Progenitor cell of endocrine pancreas (in vitro differentiated cells): ENCODE results near the gene SIAH1. TPM values are rescaled to one million over a fixed set of nuclear protein-coding genes. Genes with fewer than 3 reads are reported as not detected.

ENCODE experiments used
- DNase-seq: peaks from one replicate; pipeline ENCODE4 v3.0.0; 2021; ENCODE audit warnings: low spot score; ENCODE audit not compliant: unreplicated experiment
- H3K27ac Mint-ChIP-seq: 2 replicates; pipeline ENCODE4 v1.8.0; 2021; ENCODE audit warnings: mild to moderate bottlenecking, moderate library complexity, mixed read lengths
- H3K27me3 Mint-ChIP-seq: 2 replicates; pipeline ENCODE4 v1.8.0; 2021; ENCODE audit warnings: mixed read lengths
- H3K36me3 Mint-ChIP-seq: 2 replicates; pipeline ENCODE4 v1.8.0; 2022; ENCODE audit warnings: mixed read lengths; ENCODE audit not compliant: insufficient read depth
- H3K4me1 Mint-ChIP-seq: 2 replicates; pipeline ENCODE4 v1.8.0; 2021; ENCODE audit warnings: low read depth, mixed read lengths
- H3K4me3 Mint-ChIP-seq: 2 replicates; pipeline ENCODE4 v1.8.0; 2021; ENCODE audit warnings: low read depth, mild to moderate bottlenecking, moderate library complexity, mixed read lengths
- H3K9me3 Mint-ChIP-seq: 2 replicates; pipeline ENCODE4 v1.8.0; 2021; ENCODE audit warnings: low read depth, mixed read lengths
- CTCF ChIP-seq: fragments of 200-600 bp; sonication (generic); IDR thresholded peaks from one replicate; pipeline ENCODE4 v1.5.0; 2021; ENCODE audit warnings: antibody characterized with exemption, mild to moderate bottlenecking; ENCODE audit not compliant: unreplicated experiment
- total RNA-seq: library from RNA; stranded (reverse); gene quantifications from 2 replicates; pipeline ENCODE4 v1.2.1, GENCODE V29; 2021

Gene SIAH1
- total RNA-seq, 1 donor from 2014 or later, result 40.5 TPM

- DNase-seq, result no peak
- Mint-ChIP-seq H3K9me3 (no peaks in the 10 kb centered on the region), H3K27me3 (no peaks in the 10 kb centered on the region), H3K36me3 (peaks cover 21% of the 10 kb centered on the region), H3K27ac (no peak overlapping the region), H3K4me3 (no peak overlapping the region), H3K4me1 (peaks cover 2% of the 10 kb centered on the region)
- no peak for TF ChIP-seq CTCF
Measured at GRCh38 chr16:48347980-48348379, 37.2 kb downstream of the SIAH1 start.

GRCh38 chr16:48347191-48347865 is 37.9 kb downstream of the SIAH1 start:
- Mint-ChIP-seq H3K9me3 (no peaks in the 10 kb centered on the region), H3K27ac (no peak overlapping the region), H3K27me3 (no peaks in the 10 kb centered on the region), H3K4me1 (peaks cover 2% of the 10 kb centered on the region), H3K36me3 (peaks cover 21% of the 10 kb centered on the region), H3K4me3 (no peak overlapping the region)
- no peak for TF ChIP-seq CTCF
- no peak for DNase-seq

- H3K27me3 Mint-ChIP-seq, result no peaks in the 10 kb centered on the region
- no peak overlapping the region for H3K4me3 Mint-ChIP-seq
- H3K36me3 Mint-ChIP-seq, result peaks cover 14% of the 10 kb centered on the region
Measured at GRCh38 chr16:48342591-48342990, 42.6 kb downstream of the SIAH1 start.

GRCh38 chr16:48340054-48340453 is 45.2 kb downstream of the SIAH1 start:
- no peak for TF ChIP-seq CTCF
- Mint-ChIP-seq H3K27ac (no peak overlapping the region), H3K27me3 (no peaks in the 10 kb centered on the region), H3K36me3 (peaks cover 22% of the 10 kb centered on the region), H3K4me3 (no peak overlapping the region), H3K9me3 (no peaks in the 10 kb centered on the region), H3K4me1 (peaks cover 2% of the 10 kb centered on the region)
- DNase-seq, result no peak

More at GRCh38 chr16:48342591-48342990, 42.6 kb downstream of the SIAH1 start:
- TF ChIP-seq CTCF, result no peak
- no peak for DNase-seq
- Mint-ChIP-seq H3K9me3 (no peaks in the 10 kb centered on the region), H3K27ac (no peak overlapping the region), H3K4me1 (peaks cover 2% of the 10 kb centered on the region)

GRCh38 chr16:48335961-48336360 is 49.3 kb downstream of the SIAH1 start:
- Mint-ChIP-seq H3K4me1 (peaks cover 11% of the 10 kb centered on the region), H3K4me3 (no peak overlapping the region), H3K27me3 (no peaks in the 10 kb centered on the region), H3K36me3 (peaks cover 23% of the 10 kb centered on the region), H3K9me3 (no peaks in the 10 kb centered on the region), H3K27ac (no peak overlapping the region)
- DNase-seq, result no peak
- TF ChIP-seq CTCF, result no peak
